GM12801 (cell line): Measurements from ENCODE around the gene LGALS4.

ENCODE experiments used
- TF ChIP-seq, protein P1 (sequence below): IDR thresholded peaks from one replicate; pipeline ENCODE4 v1.5.1; 2011; ENCODE audit warnings: control low read depth; ENCODE audit not compliant: insufficient read length; ENCODE audit errors: extremely low read depth

Gene LGALS4

DNA sequence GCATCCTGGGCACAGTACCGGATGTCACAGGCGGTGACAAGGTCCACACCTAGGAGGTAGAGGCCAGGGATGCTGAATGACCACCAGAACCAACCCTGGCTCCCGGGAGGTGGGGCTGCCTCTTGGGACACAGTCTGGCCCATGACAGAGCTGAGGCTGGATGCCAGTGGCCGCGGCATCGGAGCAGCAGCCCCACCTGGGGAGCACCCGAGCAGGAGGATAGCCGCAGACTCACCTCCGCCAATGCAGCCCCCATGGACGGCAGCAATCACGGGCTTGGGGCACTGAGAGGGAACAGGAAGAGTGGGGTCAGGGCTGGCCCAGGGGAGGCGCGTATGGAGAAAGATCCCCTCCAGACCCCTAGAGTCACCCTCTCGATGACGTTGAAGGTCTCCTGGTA, 4.3 kb upstream of the LGALS4 start:
- TF ChIP-seq, protein P1, sequence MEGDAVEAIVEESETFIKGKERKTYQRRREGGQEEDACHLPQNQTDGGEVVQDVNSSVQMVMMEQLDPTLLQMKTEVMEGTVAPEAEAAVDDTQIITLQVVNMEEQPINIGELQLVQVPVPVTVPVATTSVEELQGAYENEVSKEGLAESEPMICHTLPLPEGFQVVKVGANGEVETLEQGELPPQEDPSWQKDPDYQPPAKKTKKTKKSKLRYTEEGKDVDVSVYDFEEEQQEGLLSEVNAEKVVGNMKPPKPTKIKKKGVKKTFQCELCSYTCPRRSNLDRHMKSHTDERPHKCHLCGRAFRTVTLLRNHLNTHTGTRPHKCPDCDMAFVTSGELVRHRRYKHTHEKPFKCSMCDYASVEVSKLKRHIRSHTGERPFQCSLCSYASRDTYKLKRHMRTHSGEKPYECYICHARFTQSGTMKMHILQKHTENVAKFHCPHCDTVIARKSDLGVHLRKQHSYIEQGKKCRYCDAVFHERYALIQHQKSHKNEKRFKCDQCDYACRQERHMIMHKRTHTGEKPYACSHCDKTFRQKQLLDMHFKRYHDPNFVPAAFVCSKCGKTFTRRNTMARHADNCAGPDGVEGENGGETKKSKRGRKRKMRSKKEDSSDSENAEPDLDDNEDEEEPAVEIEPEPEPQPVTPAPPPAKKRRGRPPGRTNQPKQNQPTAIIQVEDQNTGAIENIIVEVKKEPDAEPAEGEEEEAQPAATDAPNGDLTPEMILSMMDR: no peak

DNA sequence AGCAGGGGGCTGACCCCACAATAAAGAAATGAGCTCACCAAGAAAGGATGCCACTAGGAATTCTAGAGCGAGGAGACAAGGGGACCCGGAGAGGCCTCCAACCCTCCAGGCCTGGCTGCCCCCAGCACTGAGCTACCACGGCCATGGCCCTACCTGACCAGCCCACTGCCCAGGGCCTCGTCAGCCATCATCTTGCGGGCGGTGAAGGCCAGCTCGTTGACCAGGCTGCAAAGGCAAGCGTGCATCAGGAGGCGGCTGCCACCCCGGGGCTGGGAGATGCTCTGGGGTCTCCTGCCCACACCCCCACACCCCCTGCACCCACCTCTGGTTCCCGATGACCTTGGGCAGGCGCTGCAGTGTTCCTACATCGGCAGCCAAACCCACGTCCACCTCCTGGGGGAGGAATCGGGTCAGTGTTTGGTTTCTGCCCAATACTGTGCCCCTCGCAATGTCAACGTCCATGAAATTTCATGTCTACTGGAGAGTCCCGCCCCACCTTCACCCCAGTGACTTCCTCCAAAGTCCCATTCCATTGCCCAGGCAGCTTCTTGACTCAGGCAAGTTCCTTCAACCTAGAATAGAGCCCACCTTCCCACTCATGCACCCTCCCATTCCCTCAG, 3.5 kb upstream of the LGALS4 start:
- TF ChIP-seq, protein P1: no peak

DNA sequence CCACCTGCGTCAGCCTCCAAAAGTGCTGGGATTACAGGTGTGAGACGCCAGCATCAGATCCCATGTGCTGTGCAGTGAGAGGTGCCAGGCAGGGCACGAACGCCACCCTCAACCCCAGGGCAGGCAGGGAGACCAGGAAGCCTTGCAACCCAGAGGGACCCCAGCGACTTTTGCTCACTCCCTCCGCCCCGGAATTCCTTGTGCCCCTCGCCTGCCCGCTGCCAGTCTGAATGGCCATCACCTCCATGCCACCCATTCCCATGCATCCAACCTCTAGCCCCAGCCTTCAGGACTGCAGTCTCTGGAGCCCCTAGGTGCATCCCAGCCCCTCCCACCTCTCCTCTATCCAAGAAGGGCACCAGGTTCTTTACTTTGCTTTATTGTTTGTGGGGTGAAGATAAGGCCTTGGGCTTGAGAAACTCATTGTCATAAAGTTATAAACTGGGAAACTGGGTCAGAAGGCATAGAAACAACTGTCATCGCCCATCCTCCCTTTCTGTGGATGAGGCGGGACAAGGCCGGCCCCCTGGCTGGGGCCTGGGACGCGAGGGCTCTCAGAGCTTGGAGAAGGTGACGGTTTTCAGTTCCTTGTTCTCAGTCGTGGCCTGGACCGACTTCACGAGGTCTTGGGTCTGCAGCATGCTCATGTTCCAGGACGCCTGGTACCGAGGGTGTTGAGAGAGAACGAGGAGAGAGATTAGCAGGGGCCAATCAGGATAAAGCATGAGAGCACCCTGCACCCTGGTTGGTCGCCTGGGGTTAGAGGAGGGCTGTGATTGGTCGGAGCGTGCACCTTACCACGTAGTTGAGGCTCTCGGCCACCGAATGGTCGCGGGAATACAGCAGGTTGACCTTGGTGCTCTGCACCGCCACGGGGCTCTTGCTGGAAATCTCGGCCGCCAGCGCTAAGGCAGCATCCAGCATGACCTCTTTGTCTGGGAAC, 2.6 kb upstream of the LGALS4 start:
- TF ChIP-seq, protein P1: no peak

DNA sequence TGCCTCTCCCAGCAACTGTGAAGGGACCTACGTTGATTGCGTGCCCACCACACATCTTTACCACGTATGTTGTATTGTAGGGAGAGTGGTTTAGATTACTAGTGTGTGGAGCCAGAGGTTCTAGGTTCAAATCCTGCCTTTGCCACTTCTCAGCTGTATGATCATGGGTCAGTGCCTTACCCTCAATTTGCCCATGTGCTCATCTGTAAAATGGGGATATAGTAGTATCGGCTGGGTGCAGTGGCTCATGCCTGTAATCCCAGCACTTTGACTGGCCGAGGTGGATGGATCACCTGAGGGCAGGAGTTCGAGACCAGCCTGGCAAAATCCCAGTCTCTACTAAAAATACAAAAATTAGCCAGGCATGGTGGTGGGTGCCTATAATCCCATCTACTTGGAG, 578 bp upstream of the LGALS4 start:
- TF ChIP-seq, protein P1: no peak

DNA sequence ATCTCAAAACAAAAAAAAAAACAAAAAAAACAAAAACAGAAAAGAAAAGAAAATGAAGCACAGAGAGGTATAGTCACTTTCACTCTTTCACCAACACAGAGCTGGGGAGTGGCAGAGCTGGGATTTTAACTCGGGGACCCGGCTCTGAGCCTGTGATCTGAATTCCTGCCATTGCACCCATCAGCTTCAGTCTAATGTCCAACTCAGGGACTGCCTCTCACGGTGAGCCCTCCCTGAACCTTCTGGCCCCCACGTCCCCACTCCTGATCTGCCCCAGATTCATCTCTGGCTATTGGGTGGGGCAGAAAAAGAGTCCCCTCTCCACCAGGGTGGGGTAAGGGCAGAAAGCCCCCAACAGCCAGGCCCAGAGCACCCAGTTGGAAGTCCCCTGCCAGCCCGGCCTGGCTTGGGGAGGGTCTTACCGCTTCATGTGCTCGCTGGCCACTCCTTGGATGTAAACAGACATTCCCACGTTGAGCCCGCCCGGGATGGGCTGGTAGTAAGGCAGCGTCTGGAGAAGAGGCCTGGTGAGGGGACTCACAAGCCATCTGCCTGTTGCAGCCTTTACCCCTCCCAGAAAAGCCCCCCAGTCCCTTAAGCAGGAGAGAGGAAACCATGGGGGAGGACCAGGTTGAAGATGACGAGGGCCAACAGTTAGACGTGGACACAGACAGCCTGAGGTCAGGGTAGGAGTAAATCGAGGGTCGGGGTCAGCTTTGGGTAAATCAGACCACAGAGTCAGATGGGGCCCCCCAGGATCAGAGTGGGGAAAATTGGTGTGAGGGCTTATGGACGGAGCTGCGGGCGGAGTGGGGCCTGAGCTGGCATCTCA, 520 bp downstream of the LGALS4 start:
- TF ChIP-seq, protein P1: no peak

DNA sequence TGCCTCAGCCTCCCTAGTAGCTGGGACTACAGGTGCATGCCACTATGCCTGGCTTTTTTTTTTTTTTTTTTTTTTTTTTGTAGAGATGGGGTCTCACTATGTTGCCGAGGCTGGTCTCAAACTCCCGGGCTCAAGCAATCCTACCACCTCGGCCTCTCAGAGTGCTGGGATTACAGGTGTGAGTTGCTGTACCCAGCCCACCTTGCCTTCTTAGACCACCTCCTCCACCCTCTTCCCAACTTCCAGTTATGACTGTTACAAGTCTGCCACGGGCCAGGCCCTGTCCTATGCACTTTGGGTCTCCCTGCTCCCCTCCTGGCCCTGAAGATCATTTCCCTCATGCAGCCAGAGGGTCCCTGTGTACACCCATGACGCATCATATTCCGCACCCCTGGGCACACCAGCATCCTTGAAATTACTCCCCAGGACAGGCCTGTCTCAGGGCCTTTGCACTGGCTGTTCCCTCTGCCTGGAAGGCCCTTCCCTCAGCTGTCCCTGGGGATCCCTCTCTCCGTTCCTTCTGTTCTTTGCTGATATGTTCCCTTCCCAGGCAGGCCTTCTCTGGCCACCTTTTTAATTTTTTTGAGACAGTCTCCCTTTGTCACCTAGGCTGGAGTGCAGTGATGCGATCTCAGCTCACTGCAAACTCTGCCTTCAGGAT, 3.0 kb downstream of the LGALS4 start:
- TF ChIP-seq, protein P1: no peak

DNA sequence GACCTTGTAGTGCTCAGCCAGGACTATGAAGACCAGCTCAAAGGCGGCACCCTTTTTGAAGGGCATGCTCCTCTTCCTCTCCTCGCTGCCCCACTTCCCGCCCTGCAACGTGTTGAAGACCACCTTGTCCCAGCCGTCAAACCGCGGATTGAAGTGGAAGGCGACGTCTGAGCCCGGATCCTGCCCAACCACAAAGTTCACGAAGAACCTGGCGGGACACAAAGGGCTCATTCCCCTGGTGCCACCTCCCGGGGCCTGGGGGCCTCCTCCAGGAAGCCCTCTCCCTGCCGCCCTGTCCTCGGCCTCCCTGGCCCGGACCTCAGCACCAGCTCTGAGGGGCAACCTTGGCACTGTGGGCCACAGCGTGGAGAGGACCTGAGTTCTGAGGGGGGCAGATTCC, 4.0 kb downstream of the LGALS4 start:
- TF ChIP-seq, protein P1: no peak
